ENCODE results near the gene BHLHE41.

GRCh38 chr12:26121323-26122060, 3.3 kb downstream of the BHLHE41 start:
- TF ChIP-seq CTCF (IDR thresholded peaks at IDR 0.05; ENCODE audit: poor library complexity, severe bottlenecking) (no peak), MXI1 (conservative IDR thresholded peaks at IDR 0.05; ENCODE audit: poor library complexity, severe bottlenecking) (no peak)

All from neural cell (in vitro differentiated cells).